GM21619 (cell line): ENCODE results near the gene TACC2.

ENCODE experiments used
- ATAC-seq: cut with Tn5 transposase; IDR thresholded peaks from one replicate; pipeline ENCODE4 v1.9.1; 2021; ENCODE audit not compliant: unreplicated experiment

Gene TACC2

DNA sequence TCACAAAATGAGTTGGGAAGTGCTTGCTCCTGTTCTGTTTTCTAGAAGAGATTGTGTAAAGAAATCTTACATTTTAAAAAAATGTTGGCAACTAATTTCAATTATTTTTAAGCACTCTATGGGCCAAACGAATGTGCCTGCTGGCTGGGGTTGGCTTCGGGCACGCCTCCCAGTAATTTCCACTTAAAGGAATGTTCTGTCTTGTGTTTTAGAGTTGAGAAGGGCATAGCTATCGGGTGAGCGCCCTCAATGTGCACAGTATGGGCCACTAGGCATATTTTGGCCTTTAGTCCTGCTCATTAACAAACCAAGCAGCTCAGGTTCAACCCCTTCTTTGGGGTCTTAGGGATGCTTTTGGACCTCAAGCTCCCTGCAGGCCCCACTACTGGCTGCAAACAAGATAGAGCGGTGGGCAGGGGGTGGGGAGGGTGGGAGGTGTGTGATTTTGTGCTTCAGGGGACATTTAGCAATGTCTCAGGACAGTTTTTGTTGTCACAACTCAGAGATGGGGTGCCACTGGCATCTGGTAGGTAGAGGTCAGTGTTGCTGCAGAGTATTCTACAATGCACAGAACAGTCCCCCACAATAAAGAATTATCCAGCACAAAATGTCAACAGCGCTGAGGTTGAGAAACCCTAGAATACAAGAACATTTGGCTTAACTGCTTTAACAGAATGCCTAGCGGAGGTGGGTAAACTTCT lies 40.7 kb downstream of the TACC2 start:
- ATAC-seq: no peak

DNA sequence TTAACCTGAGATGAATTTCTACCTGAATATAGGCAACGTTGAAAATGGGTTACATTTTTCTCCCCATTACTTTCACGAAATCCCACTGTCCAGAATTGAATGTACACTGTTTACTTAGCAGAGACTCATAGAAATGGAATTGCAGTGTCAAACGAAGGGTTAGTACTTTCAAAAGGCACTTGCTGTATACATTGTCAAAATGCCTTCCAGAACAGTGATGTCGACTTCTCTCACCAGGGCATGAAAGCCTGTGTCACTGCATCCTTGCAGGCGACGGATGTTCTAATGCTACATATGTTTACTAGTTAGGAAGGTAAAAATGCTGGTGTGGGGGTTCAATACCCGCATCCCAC lies 41.2 kb downstream of the TACC2 start:
- ATAC-seq: no peak

GRCh38 chr10:122033224-122033926 lies 44.4 kb downstream of the TACC2 start:
- ATAC-seq: no peak

- ATAC-seq: no peak
Measured at GRCh38 chr10:122034149-122034756, 45.3 kb downstream of the TACC2 start.

DNA sequence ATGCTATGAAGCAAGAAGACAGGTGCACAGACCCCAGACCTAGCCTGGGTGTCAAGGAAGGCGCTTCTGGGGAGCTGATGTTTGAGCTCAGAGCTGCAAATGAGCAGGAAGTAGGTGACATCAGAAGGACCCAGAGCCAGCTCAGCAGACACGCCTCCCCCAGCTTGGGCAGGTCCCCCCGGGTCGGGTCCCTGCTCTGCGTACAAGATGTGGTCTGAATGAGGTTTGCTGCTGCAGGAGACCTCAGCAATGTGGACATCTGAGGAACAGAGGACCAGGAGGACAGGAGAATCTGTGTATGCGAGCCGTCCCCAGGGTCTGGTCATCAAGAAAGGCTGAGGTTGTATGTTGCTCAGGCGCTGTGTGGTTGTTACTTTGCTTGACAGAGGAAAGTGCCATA lies 51.8 kb downstream of the TACC2 start:
- no peak for ATAC-seq

DNA sequence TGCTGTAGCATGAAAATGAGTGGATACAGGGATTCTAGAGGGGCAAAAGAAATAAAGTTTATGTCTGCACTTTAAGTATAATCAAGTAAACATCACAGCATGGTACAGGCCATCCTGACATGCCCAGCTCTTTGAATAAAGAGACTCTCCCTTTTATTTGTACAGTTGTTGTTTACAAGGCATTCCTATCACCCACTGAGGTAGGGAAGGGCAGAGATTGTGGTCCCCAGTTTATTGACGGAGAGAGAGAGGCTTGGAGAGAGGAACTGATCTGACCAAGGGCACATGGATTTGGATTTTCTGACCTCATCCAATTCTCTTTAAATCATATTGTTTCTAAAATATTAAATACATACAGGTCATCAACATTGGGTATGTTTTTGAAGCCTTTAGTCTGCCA lies 53.9 kb downstream of the TACC2 start:
- ATAC-seq: no peak

GRCh38 chr10:122044045-122044661 lies 55.2 kb downstream of the TACC2 start:
- no peak for ATAC-seq

DNA sequence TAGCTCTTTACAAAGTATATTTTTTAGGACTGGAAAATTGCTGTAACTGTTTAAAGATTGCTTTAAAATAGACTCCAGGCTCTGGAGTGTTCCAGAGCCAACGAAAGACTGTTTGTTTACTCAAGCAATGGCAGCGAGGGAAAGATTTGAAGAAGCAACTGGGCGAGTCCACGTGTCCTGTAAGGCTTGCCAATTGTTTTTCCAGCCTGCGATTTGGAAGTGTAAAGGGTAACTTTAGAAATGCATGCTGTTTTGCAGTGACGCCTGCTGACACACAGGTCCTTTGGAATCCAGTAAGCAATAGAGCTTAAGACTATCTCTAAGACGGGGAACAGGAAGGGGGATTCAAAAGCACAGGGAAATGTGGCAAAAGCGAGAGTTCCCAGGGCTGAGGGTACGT lies 55.8 kb downstream of the TACC2 start:
- no peak for ATAC-seq

- ATAC-seq: no peak
Measured at GRCh38 chr10:122045212-122045611, 56.2 kb downstream of the TACC2 start.

DNA sequence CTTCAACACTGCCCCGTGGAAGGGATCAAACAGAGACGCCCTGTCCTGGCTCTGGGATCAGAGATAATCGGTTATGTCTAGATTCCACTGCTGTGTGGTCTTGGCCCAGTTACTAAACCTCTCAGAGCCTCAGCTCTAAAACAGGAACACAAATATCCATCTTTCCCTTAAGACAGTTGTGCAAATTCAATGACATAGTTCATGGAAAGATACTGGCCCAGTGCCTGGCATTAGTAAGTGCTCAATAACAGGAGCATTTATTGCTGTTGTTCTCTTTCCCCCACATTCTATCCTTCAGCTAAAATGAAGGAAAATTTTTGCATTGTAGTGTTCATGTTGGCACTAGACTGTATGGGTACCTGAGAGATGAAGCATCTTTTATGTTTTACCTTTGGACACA lies 58.6 kb downstream of the TACC2 start:
- no peak for ATAC-seq

DNA sequence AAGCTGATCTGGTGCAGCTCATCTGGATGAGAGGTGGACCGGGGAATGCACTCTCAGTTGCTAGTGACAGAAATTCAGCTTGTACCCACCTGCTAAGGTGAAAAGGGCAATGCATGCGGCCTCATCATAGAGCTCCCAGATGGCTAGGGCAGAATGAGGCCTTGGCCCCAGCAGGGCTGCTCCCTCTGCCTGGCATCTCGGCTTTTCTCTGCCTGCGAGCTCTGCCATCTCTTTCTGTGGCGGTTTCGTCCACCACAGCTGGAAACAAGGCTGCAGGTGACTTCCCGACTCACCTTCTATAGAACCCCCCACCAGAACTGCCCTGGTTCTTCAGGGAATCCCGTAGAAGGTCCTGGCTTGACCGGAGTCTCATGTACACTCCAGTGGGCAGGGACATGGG lies 60.1 kb downstream of the TACC2 start:
- ATAC-seq: no peak

- ATAC-seq: no peak
Measured at GRCh38 chr10:122050311-122050710, 61.3 kb downstream of the TACC2 start.

GRCh38 chr10:122050811-122051210 lies 61.8 kb downstream of the TACC2 start:
- ATAC-seq: no peak

GRCh38 chr10:122051609-122052385 lies 62.8 kb downstream of the TACC2 start:
- ATAC-seq: no peak

- no peak for ATAC-seq
Measured at GRCh38 chr10:122052701-122053100, 63.7 kb downstream of the TACC2 start.

GRCh38 chr10:122053314-122053713 lies 64.4 kb downstream of the TACC2 start:
- ATAC-seq: no peak

GRCh38 chr10:122054048-122055025 lies 65.4 kb downstream of the TACC2 start:
- no peak for ATAC-seq

DNA sequence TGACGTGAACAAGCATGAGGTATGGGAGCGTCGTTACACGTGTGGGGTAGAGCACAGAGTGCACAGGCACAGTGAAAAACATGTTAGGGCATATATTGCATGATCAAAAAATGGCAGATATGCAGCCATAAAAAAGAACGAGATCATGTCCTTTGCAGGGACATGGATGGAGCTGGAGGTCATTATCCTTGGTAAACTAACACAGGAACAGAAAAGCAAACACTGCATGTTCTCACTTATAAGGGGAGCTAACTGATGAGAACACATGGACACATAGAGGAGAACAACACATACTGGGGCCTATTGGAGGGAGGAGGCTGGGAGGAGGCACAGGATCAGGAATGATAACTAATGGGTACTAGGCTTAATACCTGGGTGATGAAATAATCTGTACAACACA lies 66.3 kb downstream of the TACC2 start:
- ATAC-seq: no peak

- ATAC-seq: no peak
Measured at GRCh38 chr10:122056431-122057094, 67.6 kb downstream of the TACC2 start.
